Neuronal stem cell (in vitro differentiated cells): ENCODE data around the gene TRIM36.

Experiments used
- DNase-seq: peaks from one replicate; pipeline ENCODE4 v3.0.0-alpha.2; 2013; ENCODE audit warnings: low spot score
- H2AFZ ChIP-seq: one replicate; pipeline ENCODE4 v1.6.1; 2013; ENCODE audit warnings: mild to moderate bottlenecking, low read length, inconsistent platforms
- H2AK5ac ChIP-seq: 2 replicates; pipeline ENCODE4 v1.6.1; 2013; ENCODE audit warnings: low read depth, mild to moderate bottlenecking, inconsistent platforms, low read length, moderate library complexity, mixed read lengths
- H2BK120ac ChIP-seq: 2 replicates; pipeline ENCODE4 v1.6.1; 2013; ENCODE audit warnings: low read depth, mild to moderate bottlenecking, inconsistent platforms, low read length, moderate library complexity, mixed read lengths
- H2BK12ac ChIP-seq: one replicate; pipeline ENCODE4 v1.6.1; 2013; ENCODE audit warnings: low read length, inconsistent platforms
- H2BK15ac ChIP-seq: 2 replicates; pipeline ENCODE4 v1.6.1; 2013; ENCODE audit warnings: mild to moderate bottlenecking, low read length, inconsistent platforms, mixed read lengths
- H2BK5ac ChIP-seq: one replicate; pipeline ENCODE4 v1.6.1; 2013; ENCODE audit warnings: inconsistent platforms, mild to moderate bottlenecking, low read length, moderate library complexity
- H3K14ac ChIP-seq: one replicate; pipeline ENCODE4 v1.6.1; 2013; ENCODE audit warnings: low read length, inconsistent platforms
- H3K18ac ChIP-seq: 2 replicates; pipeline ENCODE4 v1.6.1; 2013; ENCODE audit warnings: low read length, inconsistent platforms
- H3K23ac ChIP-seq: 2 replicates; pipeline ENCODE4 v1.6.1; 2013; ENCODE audit warnings: low read depth, mild to moderate bottlenecking, mixed read lengths, low read length, inconsistent platforms; ENCODE audit not compliant: poor library complexity
- H3K27ac ChIP-seq: replicated peaks from 3 replicates; pipeline ENCODE4 v1.5.1; 2013; ENCODE audit warnings: low read length, inconsistent platforms
- H3K27me3 ChIP-seq, 3 experiments: 2 replicates each; pipeline ENCODE4 v1.6.1; 2013; ENCODE audit warnings: low read length in 3 of 3, mild to moderate bottlenecking in 2 of 3, inconsistent platforms in 1 of 3, low read depth in 1 of 3, mixed read lengths in 1 of 3, moderate library complexity in 1 of 3; ENCODE audit not compliant: control insufficient read depth in 3 of 3, insufficient read depth in 3 of 3
- H3K36me3 ChIP-seq, 2 donors: replicated peaks in 1 of 2; 2 replicates each; pipeline ENCODE4 v1.6.1; 2013; ENCODE audit warnings: low read length in 2 of 2; ENCODE audit not compliant: control insufficient read depth in 2 of 2, insufficient read depth in 2 of 2
- H3K4ac ChIP-seq: 2 replicates; pipeline ENCODE4 v1.6.1; 2013; ENCODE audit warnings: inconsistent platforms, mild to moderate bottlenecking, low read length, moderate library complexity
- H3K4me1 ChIP-seq, 2 donors: 1 replicate in 1 of 2; 2 replicates in 1 of 2; pipeline ENCODE4 v1.6.1; 2013; ENCODE audit warnings: low read length in 2 of 2, low read depth in 1 of 2; ENCODE audit not compliant: control insufficient read depth in 2 of 2, insufficient read depth in 1 of 2
- H3K4me2 ChIP-seq: one replicate; pipeline ENCODE4 v1.6.1; 2013; ENCODE audit warnings: mild to moderate bottlenecking, low read length, inconsistent platforms; ENCODE audit not compliant: insufficient read depth, poor library complexity, severe bottlenecking
- H3K4me3 ChIP-seq, 2 donors: 2 replicates each; pipeline ENCODE4 v1.5.1; 2013; ENCODE audit warnings: low read length in 2 of 2, mild to moderate bottlenecking in 2 of 2, inconsistent platforms in 1 of 2, moderate library complexity in 1 of 2
- H3K79me1 ChIP-seq: one replicate; pipeline ENCODE4 v1.6.1; 2013; ENCODE audit warnings: low read depth, mild to moderate bottlenecking, inconsistent platforms, low read length, moderate library complexity
- H3K9ac ChIP-seq: one replicate; pipeline ENCODE4 v1.6.1; 2013; ENCODE audit warnings: mild to moderate bottlenecking, low read depth, low read length, inconsistent platforms; ENCODE audit not compliant: poor library complexity
- H3K9me3 ChIP-seq, 2 donors: replicated peaks in 1 of 2; 2 replicates each; pipeline versions ENCODE3 to v1.6.1; 2013; ENCODE audit warnings: low read length in 2 of 2, mild to moderate bottlenecking in 2 of 2, inconsistent platforms in 1 of 2, low read depth in 1 of 2, mixed read lengths in 1 of 2, moderate library complexity in 1 of 2; ENCODE audit not compliant: control insufficient read depth in 2 of 2, insufficient read depth in 1 of 2
- H4K8ac ChIP-seq: one replicate; pipeline ENCODE4 v1.6.1; 2013; ENCODE audit warnings: low read depth, mild to moderate bottlenecking, inconsistent platforms, low read length, moderate library complexity
- H4K91ac ChIP-seq: one replicate; pipeline ENCODE4 v1.6.1; 2013; ENCODE audit warnings: low read length, low read depth, mild to moderate bottlenecking, inconsistent platforms; ENCODE audit not compliant: poor library complexity
- WGBS, 2 donors: extraction: QIAGEN DNeasy Blood & Tissue Kit; methylation state at CpG; one replicate each; pipeline ENCODE4 v1.1.7; 2013; ENCODE audit warnings: missing lambda C conversion rate in 2 of 2, mixed read lengths in 1 of 2; ENCODE audit not compliant: insufficient read length in 2 of 2, insufficient replicate concordance in 1 of 2; ENCODE audit errors: extremely low coverage in 2 of 2; 5-methylcytosine and 5-hydroxymethylcytosine counted together

The TRIM36 gene

DNA sequence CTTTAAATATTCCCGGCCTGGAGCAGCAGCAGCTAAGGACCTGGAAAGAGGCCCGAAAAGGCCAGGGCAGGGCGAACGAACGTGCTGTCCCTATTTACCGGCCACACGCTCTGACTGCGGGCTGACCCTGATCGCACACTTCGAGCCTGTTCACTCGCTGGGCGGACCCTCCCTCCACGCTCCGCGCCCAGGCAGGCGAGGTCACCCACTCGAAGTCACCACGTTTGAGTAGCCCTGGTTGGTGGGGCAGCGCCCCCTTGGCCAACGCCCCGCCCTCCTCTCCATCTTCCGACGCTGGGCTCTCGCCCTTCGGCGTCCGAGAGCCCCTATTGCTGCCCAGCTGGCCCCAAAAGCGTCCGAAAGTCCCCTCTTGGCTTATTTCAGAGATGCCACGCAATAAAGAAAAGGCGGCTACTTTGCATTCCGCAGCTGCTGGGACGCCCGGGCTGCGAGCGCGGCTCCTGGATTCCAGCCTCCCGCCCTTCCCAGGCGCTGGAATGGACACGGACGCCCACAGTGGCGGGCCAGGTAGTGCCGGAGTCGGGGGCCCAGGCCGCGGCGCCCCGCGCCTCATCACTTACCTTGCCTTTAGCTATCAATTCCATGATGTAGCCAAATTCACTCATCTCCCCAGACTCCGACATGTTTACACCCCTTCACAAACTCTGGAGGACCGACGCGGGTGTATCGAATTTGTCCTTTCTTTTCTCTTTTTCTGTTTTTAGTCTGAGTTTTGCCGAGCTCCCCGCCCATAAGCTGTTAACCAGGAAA lies 9.9 kb upstream of the TRIM36 start:
- Histone ChIP-seq H2AFZ (peak overlapping the region; percentile 99), H3K23ac (peak overlapping the region; percentile 15), H2BK15ac (no peak overlapping the region), H2BK5ac (no peak overlapping the region), H2BK120ac (no peak overlapping the region), H3K18ac (peak overlapping the region; percentile 90), H3K9me3 (peaks cover 6 to 14% of the 10 kb centered on the region in 2 donors), H2AK5ac (peak overlapping the region; percentile 11), H3K9ac (no peak overlapping the region), H3K4ac (no peak overlapping the region), H3K27me3 (peaks cover 4 to 67% (median 36%) of the 10 kb centered on the region in 3 experiments), H3K79me1 (no peaks in the 10 kb centered on the region), H3K14ac (no peak overlapping the region), H3K36me3 (no peaks in the 10 kb centered on the region), H4K91ac (no peak overlapping the region), H3K4me1 (peaks cover 2 to 7% of the 10 kb centered on the region in 2 donors), H2BK12ac (no peak overlapping the region), H3K4me3 (peak overlapping the region; percentile 66 to 79), H3K4me2 (peak overlapping the region; percentile 94), H4K8ac (peak overlapping the region; percentile 43), H3K27ac (no peak overlapping the region)
- DNase-seq: peak; percentile 54
- no CpG with 5 or more reads among the region's 56 CpGs for WGBS, 2 donors

GRCh38 chr5:115179030-115179393 lies 9.3 kb upstream of the TRIM36 start:
- Histone ChIP-seq H3K27me3 (peaks cover 4 to 72% (median 36%) of the 10 kb centered on the region in 3 experiments), H2AFZ (peak overlapping the region; percentile 99), H3K79me1 (no peaks in the 10 kb centered on the region), H2AK5ac (peak overlapping the region; percentile 11), H3K9me3 (peaks cover 6 to 14% of the 10 kb centered on the region in 2 donors), H2BK15ac (no peak overlapping the region), H3K4me3 (peak overlapping the region; percentile 66 to 79), H3K4me1 (peaks cover 2 to 7% of the 10 kb centered on the region in 2 donors), H3K14ac (no peak overlapping the region), H2BK120ac (no peak overlapping the region), H3K9ac (peak overlapping the region; percentile 45), H3K4ac (no peak overlapping the region), H3K27ac (no peak overlapping the region), H4K91ac (no peak overlapping the region), H2BK5ac (no peak overlapping the region), H4K8ac (no peak overlapping the region), H2BK12ac (no peak overlapping the region), H3K18ac (peak overlapping the region; percentile 90), H3K4me2 (peak overlapping the region; percentile 94), H3K36me3 (no peaks in the 10 kb centered on the region), H3K23ac (no peak overlapping the region)
- DNase-seq: no peak
- WGBS, 2 donors: no CpG with 5 or more reads among the region's 30 CpGs

DNA sequence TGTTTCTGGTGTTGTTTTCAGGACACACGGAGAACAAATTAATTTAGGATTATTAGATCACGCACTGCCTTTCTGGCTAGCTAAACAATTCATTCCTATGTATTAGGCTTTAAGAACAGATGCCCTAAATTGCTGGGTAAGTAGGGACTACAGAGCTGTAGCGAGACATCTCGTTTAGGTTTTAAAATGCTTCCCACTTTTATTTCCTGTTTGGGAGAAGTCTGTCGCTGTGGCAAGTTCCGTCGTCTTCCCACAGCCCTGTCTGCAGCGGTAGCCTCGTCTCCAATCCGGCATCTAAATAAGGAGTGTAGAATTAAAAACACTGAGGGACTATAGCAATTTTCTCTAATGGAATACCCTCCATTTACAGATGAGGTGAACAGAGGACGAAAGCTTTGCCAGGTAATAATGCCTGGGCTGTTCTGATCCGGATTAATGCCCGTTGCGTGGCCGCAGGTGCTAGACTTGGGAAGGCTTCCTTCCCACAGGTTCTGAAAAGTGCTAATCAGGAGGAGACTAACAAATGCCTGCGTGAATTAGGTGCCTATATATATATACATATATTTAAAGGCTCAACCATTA lies 1.3 kb upstream of the TRIM36 start:
- Histone ChIP-seq H2AFZ (peak overlapping the region; percentile 100), H3K27ac (no peak overlapping the region), H4K8ac (no peak overlapping the region), H2BK5ac (no peak overlapping the region), H4K91ac (no peak overlapping the region), H3K4me3 (peak overlapping the region; percentile 93 to 96), H3K4ac (no peak overlapping the region), H2BK120ac (no peak overlapping the region), H3K4me1 (peaks cover 0 to 2% of the 10 kb centered on the region in 2 donors), H2AK5ac (no peak overlapping the region), H3K18ac (no peak overlapping the region), H3K27me3 (peaks cover 0 to 56% (median 14%) of the 10 kb centered on the region in 3 experiments), H3K4me2 (peak overlapping the region; percentile 84), H3K23ac (no peak overlapping the region), H3K14ac (no peak overlapping the region), H3K79me1 (peaks cover 7% of the 10 kb centered on the region), H3K36me3 (peaks cover 0 to 2% of the 10 kb centered on the region in 2 donors), H2BK12ac (no peak overlapping the region), H3K9ac (no peak overlapping the region), H2BK15ac (no peak overlapping the region), H3K9me3 (peaks cover 9 to 15% of the 10 kb centered on the region in 2 donors)
- no CpG with 5 or more reads among the region's 16 CpGs for WGBS, 2 donors
- DNase-seq: no peak
